Lower lobe of right lung (tissue), 2 donors: ENCODE results near the gene SPRR3. TPM values are rescaled to one million over a fixed set of nuclear protein-coding genes. Genes with fewer than 3 reads are reported as not detected.

Experiments
- ATAC-seq, 2 donors: fragments of 200-7000 bp; cut with Tn5 transposase; one replicate each; pipeline ENCODE4 v1.9.1; 2020 to 2022; ENCODE audit warnings: mild to moderate bottlenecking in 2 of 2, moderate library complexity in 2 of 2
- DNase-seq: peaks from one replicate; pipeline ENCODE4 v3.0.0-alpha.2; 2020
- H3K27ac ChIP-seq: fragments of 200-600 bp; one replicate; pipeline ENCODE4 v1.8.0; 2022
- H3K27me3 ChIP-seq: fragments of 200-600 bp; one replicate; pipeline ENCODE4 v1.8.0; 2022; ENCODE audit warnings: low read depth
- H3K36me3 ChIP-seq: fragments of 200-600 bp; one replicate; pipeline ENCODE4 v1.8.0; 2022; ENCODE audit warnings: mild to moderate bottlenecking
- H3K4me1 ChIP-seq: fragments of 200-600 bp; one replicate; pipeline ENCODE4 v1.8.0; 2022
- H3K4me3 ChIP-seq: fragments of 200-600 bp; one replicate; pipeline ENCODE4 v1.8.0; 2022; ENCODE audit warnings: mild to moderate bottlenecking
- H3K9me3 ChIP-seq: fragments of 200-600 bp; one replicate; pipeline ENCODE4 v1.8.0; 2022
- intact Hi-C: fragments of 100-400 bp; cut with DNase I; formaldehyde crosslinking; loops from one replicate; pipeline ENCODE4 v1.11.0; 2022
- total RNA-seq: library from RNA; stranded (reverse); fragmentation: NEBNext Ultra II Directional; extraction: Animal tissue kit (Norgen Biotek cat#: 25700); gene quantifications from one replicate; pipeline ENCODE4 v1.2.1, GENCODE V29; 2021
- TF ChIP-seq, protein P1 (sequence below): fragments of 200-600 bp; IDR thresholded peaks from one replicate; pipeline ENCODE4 v1.8.0; 2022; ENCODE audit warnings: antibody characterized with exemption, mild to moderate bottlenecking
- donor health status: DM: no; HTN: yes; CAD: no; lungs with severe emphysema.

The SPRR3 gene
- total RNA-seq, 1 donor from 2014 or later: not detected

DNA sequence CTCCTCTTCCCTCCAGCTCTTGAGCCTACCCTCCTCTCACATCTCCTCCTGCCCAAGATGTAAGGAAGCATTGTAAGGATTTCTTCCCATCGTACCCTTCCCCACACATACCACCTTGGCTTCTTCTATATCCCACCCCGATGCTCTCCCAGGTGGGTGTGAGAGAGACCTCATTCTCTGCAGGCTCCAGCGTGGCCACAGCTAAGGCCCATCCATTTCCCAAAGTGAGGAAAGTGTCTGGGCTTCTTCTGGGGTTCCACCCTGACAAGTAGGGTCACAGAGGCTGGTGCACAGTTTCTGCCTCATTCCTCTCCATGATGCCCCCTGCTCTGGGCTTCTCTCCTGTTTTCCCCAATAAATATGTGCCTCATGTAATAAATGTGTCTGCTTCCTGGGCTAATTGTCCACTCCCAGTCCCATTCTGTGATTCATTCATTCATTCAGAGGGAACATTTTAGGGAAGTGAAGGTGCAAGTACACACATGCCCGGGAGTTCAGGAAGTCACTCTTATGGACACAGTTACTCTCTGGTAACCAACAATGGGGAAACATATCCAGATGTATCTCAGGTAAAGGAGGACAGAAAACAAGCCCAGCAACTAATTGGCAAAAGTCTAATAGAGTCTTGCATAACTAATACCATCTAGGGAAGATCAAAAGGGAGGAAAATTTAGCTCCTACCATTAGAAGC, 29.2 kb upstream of the SPRR3 start:
- ATAC-seq (no peak), DNase-seq (no peak)
- Histone ChIP-seq H3K4me3 (no peak overlapping the region), H3K9me3 (no peaks in the 10 kb centered on the region), H3K4me1 (no peaks in the 10 kb centered on the region), H3K27me3 (no peaks in the 10 kb centered on the region), H3K36me3 (no peaks in the 10 kb centered on the region), H3K27ac (no peak overlapping the region)
- TF ChIP-seq, protein P1, sequence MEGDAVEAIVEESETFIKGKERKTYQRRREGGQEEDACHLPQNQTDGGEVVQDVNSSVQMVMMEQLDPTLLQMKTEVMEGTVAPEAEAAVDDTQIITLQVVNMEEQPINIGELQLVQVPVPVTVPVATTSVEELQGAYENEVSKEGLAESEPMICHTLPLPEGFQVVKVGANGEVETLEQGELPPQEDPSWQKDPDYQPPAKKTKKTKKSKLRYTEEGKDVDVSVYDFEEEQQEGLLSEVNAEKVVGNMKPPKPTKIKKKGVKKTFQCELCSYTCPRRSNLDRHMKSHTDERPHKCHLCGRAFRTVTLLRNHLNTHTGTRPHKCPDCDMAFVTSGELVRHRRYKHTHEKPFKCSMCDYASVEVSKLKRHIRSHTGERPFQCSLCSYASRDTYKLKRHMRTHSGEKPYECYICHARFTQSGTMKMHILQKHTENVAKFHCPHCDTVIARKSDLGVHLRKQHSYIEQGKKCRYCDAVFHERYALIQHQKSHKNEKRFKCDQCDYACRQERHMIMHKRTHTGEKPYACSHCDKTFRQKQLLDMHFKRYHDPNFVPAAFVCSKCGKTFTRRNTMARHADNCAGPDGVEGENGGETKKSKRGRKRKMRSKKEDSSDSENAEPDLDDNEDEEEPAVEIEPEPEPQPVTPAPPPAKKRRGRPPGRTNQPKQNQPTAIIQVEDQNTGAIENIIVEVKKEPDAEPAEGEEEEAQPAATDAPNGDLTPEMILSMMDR: no peak
- intact Hi-C loops: no loop called here

DNA sequence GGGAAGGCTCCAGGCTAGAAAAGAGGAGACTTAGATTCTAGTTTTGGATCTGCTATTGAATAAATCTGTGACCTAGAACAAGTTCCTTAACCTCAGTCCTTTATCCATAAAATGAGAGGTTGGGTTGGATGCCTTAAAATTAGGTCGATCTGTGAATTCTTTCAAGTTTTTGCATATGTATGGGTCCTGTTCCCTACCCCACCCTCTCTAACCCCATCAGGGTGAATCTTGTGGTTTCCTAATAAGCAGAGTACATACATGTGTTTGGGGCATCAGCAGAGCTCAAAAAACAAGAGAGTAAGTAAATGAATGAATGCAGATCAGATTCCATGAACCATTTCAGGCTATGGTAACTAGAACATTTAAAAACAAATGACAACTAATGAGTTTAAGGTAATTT, 24.9 kb upstream of the SPRR3 start:
- DNase-seq: no peak
- no peak overlapping the region for H3K4me3 ChIP-seq
- no peaks in the 10 kb centered on the region for H3K9me3 ChIP-seq
- H3K4me1 ChIP-seq: no peaks in the 10 kb centered on the region
- intact Hi-C loops: no loop called here
- no peak overlapping the region for H3K27ac ChIP-seq
- TF ChIP-seq, protein P1: no peak
- H3K27me3 ChIP-seq: peaks cover 6% of the 10 kb centered on the region
- no peak for ATAC-seq
- no peaks in the 10 kb centered on the region for H3K36me3 ChIP-seq

GRCh38 chr1:152977614-152978013, 23.9 kb upstream of the SPRR3 start:
- Histone ChIP-seq H3K9me3 (no peaks in the 10 kb centered on the region), H3K4me1 (no peaks in the 10 kb centered on the region), H3K4me3 (no peak overlapping the region), H3K27me3 (peaks cover 6% of the 10 kb centered on the region), H3K36me3 (no peaks in the 10 kb centered on the region), H3K27ac (no peak overlapping the region)
- DNase-seq: no peak
- intact Hi-C loops: no loop called here
- ATAC-seq: no peak
- TF ChIP-seq, protein P1: no peak

DNA sequence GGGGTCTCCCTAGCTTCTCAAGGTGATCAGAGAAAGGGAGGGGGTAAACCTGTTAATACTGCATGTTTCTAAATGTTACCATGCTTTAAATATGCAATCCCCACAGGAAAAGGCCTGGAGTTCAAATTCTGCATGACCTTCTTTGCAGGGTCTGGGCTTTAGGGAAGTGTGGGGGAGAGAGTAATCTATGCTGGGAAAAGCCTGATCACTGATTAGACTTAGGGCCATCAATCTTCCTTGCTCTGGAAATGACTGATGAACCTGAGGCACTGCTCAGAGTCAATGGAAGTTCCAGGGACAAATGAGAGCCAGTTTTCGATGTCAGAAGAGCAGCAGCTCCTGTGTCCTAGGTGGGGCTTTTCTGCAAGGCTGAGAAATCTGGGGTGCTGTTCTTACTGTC, 20.9 kb upstream of the SPRR3 start:
- H3K4me1 ChIP-seq: no peaks in the 10 kb centered on the region
- no peaks in the 10 kb centered on the region for H3K36me3 ChIP-seq
- H3K27ac ChIP-seq: no peak overlapping the region
- peaks cover 6% of the 10 kb centered on the region for H3K27me3 ChIP-seq
- H3K4me3 ChIP-seq: no peak overlapping the region
- TF ChIP-seq, protein P1: no peak
- no peak for DNase-seq
- no peak for ATAC-seq
- no peaks in the 10 kb centered on the region for H3K9me3 ChIP-seq
- intact Hi-C loops: no loop called here

DNA sequence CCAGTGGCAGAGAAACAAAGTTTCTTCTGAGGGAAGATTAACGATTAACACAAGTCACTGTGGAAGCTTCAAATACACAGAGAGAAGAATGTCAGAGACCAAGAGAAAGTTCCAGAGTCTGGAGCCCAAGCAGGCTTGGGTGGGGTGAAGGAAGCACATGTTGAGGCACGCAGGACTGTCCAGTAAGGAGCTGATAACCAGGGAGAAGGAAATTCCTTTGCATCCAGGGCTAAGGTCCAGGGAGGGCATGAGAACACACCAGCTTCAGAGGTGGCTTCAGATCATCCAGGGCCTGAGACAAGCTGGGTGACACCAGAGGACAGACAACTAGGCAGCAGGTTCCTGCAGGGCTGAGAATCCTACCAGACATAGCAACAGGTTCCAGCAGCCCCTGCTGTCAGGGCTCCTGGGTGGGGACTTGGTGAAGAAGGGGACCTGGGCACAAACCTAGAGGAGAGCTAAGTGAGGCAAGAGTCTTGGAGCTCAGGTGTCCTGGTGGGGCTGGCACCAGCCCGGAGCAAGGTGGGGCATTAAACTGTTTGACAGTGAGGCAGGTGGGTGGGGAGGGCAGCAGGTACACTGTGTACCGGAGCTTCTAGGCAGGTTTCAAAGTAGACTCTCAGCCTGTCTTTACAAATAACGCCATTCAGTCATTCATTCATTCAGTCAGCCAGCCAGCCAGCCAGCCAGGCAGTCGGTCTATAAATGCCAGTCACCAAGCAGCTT, 20.2 kb upstream of the SPRR3 start:
- TF ChIP-seq, protein P1: no peak
- ATAC-seq: peak in 1 of 2 donors; percentile 30
- H3K4me1 ChIP-seq: no peaks in the 10 kb centered on the region
- DNase-seq: no peak
- no peaks in the 10 kb centered on the region for H3K9me3 ChIP-seq
- H3K4me3 ChIP-seq: no peak overlapping the region
- H3K27me3 ChIP-seq: peaks cover 6% of the 10 kb centered on the region
- H3K36me3 ChIP-seq: no peaks in the 10 kb centered on the region
- intact Hi-C loops: no loop called here
- no peak overlapping the region for H3K27ac ChIP-seq
